Stimulated activated CD4-positive, alpha-beta T cell treated with anti-CD3 and anti-CD28 coated beads, Interleukin-12 subunit alpha, Interleukin-12 subunit beta, amount 100 ng/mL, for 24 hours (primary cell): ENCODE results near the gene BAIAP2.

Experiments used
- DNase-seq, 2 experiments: peaks; one replicate each; pipeline ENCODE4 v3.0.0-alpha.2; 2020; ENCODE audit warnings: low read depth in 2 of 2

The BAIAP2 gene, protein sequence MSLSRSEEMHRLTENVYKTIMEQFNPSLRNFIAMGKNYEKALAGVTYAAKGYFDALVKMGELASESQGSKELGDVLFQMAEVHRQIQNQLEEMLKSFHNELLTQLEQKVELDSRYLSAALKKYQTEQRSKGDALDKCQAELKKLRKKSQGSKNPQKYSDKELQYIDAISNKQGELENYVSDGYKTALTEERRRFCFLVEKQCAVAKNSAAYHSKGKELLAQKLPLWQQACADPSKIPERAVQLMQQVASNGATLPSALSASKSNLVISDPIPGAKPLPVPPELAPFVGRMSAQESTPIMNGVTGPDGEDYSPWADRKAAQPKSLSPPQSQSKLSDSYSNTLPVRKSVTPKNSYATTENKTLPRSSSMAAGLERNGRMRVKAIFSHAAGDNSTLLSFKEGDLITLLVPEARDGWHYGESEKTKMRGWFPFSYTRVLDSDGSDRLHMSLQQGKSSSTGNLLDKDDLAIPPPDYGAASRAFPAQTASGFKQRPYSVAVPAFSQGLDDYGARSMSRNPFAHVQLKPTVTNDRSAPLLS

DNA sequence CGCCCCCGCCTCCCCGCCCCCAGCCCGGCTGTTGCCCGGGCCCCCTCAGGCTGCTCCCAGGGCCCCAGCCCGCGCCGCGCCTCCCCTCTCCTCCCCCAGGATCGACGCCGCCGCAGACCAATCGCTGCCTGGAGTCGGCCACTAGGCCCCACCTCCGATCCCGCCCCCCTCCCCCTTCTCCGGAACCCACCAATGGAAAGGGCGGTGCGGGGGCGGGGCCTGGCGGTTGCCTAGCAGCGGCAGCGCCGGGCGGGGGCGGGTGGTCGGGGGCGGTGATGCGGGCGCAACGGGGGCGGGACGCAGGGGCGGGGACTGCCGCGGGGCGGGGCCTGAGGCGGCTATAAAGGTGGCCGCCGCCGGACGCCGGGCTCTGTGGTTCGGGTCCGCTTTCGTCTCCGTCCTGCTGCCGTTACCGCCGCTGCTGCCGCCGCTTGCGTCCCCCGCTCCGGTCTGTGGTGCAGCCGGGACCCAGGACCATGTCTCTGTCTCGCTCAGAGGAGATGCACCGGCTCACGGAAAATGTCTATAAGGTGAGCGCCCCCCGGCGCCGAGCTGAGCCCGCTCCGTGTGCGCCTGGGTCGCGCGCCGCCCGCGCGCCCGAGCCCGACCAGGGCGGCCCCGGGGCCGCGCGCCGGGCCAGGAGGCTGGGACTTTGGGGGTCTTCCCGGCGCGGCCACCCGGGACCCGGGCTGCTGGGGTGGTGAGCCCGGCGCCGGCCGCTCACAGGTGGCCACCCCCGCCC, at the start of gene BAIAP2:
TSS of gene BAIAP2 (plus strand) at position 373 of the 742 bp plus-strand sequence. CDS start at position 477, 104 bp downstream.
- peak; percentile 92 to 98 for DNase-seq

DNA sequence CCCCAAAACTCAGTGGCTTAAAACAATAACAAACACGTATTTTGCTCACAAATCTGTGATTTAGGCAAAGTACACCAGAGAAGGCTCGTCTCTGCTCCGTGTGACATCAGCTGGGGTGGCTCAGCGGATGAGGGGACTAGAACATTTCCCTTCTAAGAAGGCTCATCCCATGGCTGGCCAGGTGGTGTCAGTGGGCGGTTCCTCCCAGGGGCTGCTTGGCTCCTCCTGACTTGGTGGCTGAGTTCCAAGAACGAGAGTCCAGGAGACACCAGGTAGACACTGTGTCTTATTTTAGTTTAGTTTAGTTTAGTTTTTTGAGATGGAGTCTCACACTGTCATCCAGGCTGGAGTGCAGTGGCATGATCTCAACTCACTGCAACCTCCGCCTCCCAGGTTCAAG, 48.9 kb upstream of the BAIAP2 start:
- DNase-seq, result no peak

DNA sequence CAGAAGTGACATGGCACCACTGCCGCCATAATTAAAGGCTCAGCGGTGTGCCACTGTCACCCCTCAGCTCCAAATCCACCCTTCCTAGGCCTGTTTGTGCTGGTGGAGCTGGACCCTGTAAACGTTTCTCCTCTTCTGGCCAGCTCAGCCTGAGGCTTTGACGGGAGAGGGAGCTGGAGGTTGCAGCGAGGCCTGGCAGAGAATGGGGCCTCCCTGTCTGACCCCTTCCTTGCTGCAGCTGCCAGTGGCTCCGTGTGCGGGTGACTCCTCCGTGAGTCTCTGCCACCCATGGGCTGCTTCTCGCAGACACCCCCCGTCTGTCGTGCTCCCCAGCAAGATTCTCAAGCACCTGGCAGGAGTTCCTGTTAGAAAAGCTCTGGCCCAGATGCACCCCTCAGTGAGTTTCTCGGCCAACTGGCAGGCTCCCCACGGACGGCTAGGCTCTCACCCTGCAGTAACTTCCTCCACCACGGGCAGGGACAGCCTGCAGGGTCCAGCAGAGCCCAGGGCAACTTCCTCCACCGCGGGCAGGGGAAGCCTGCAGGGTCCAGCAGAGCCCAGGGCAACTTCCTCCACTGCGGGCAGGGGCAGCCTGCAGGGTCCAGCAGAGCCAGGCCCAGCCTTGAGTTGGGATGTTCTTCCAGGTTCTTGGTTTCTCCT, 48.0 kb upstream of the BAIAP2 start:
- DNase-seq, result no peak

DNA sequence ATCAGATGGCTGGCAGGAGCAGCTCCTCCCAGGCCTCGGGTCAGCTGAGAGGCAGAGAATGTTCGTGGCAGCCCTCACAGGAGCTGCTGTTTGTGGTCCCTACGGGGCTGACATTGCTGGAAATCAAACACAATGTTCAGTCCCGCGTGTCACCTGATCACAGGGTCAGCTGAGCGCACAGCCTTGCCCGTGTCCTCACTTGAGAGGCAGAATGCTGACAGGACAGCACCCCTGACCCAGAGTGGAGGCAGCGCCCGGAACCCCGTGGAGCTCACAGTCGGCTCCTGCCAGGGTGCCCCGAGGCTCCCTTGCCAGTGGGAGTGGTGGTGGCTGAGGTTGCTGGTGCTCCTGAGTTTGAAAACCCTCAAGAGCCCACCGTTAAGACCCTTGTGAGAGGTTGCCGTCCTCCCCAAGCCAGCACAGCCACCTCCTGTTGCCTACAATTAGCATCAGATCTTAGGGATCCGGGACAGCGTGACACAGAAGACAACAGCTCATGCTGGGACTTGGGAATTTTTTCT, 47.0 kb upstream of the BAIAP2 start:
- DNase-seq, result no peak

DNA sequence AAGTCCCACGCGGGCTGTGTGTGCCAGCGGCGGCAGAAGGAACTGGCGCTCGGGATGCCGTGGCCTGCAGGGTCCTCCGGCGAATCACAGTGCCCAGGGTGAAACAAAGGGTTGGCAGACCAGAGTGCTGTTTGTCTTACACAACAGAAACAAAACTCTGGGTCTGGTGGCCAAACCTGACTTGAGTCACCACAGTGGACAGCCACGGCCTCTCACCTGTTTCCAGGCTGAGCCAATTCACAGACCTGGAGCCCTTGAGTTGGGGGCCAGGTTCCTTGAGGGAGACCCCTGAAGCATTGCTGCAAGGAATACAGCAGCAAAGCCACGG, 45.4 kb upstream of the BAIAP2 start:
- DNase-seq, result no peak

DNA sequence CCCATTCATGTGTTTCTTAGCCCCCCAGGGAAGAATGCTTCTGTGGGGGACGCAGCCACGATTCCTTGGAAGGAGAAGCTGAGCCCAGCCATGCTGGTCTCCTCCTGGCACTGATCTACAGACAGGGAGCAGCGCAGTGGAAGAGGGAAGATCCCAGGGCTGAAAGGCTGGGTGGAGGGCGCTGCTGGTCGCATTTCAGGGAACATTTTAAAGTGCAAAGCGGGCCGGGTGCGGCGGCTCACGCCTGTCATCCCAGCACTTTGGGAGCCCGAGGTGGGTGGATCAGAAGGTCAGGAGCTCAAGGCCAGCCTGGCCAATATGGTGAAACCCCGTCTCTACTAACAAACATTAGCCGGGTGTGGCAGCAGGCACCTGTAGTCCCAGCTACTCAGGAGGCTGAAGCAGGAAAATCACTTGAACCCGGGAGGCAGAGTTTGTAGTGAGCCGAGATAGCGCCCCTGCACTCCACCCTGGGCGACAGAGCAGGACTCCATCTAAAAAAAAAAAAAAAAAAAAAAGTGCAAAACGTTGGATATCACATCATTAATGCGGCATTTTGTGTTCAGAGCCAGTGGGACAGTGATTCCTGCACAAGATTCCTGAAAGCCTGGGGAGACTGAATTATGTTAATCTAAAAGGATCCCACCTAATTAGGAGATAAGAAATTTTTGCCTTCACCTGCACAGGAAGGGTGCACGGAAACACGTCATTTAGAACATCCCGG, 43.9 kb upstream of the BAIAP2 start:
- no peak for DNase-seq

DNA sequence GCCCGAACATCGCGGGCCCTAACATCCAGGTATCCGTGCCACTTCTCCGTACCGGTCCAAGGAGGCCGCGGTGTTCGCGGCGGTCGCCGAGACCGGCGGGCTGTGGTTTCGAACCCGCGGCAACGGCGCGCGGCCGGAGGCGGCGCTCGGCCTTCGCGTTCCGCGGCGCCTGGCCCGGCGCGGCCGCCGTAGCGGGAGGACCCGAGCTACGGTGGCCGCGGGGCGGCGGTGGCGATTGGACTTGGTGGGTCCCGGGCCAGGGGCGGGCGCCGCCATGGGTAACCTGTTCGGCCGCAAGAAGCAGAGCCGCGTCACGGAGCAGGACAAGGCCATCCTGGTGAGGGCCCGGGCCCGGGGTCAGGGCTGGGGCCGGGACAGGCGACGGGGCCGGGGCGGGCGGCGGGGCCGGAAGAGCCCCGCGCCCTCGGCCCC, 43.3 kb upstream of the BAIAP2 start, which contains the start of gene CHMP6:
TSS of gene CHMP6 (plus strand) at position 197 of the 432 bp plus-strand sequence. CDS start at position 275, 78 bp downstream.
- DNase-seq, result peak; percentile 48 to 59

DNA sequence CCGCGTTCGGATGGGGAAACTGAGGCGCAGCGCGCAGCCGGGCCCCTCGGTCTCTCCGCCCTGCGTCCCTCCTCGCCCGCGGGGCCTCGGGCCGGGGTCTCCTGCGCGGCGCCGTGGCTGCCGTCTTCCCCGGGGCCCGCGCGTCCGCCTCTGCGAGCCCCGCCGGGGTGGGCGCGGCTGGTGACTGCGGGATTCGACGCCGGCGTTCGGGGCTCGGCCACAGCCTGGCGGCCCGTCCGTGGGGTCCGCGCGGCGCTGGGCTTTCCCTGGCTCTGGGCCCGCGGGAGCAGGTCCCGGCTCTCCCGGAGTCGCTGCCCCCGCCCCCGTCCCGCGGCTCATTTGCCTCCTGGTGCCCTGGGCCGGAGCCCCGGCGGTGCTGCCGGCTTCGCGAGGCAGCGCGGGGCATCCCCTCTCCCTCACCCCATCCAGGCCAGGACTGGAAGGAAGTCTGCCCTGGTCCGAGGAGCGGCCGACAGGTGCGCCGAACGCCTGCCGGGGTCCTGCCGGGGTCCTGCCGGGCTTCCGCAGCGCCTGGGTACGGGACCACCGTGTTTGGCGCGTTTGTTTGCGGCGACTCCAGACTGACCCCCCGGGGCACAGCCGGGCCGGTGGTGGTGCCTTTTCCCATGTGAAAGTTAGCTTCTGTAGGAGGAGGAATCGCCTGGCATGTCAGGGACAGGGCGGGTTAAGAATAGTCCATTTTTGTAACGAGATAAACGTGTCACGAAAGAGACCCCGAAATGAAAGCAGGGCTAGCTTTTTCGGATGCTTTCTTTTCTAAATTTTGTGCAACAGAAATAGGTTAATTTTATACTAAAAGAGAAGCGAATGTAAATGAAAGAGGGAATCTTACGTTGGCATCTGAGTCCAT, 42.6 kb upstream of the BAIAP2 start:
- no peak for DNase-seq

DNA sequence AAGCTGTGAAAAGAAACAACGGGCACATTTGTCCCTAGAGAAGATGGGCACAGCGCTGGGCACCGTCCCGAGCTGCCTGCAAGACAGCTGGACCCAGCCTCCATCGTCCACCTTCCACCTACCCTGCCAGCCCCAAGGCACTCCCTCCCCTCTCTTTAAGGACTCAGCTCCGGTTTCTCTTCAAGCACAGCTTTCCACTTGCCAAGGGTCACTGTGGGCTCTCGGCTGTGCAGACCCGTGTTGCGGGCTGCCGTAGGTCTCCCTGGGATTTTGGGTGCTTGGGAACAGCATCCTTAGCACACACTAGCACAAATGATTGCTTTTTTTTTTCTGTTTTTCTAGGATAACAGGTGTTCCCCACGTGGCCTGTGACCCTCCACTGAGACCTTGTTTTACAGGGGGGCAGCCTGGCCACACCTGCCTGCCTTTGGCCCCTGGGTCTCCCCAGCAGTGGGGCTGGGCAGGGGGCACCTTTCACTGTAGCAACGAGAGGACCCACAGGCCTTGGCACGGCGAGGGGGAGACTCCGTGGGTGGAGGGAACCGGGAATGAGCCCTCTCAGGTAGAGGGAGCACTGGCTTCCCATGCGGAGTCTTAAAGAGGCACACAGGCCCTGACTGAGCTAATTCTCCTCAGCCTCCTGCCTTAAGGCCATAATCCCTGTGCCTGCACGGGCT, 41.9 kb upstream of the BAIAP2 start:
- no peak for DNase-seq

DNA sequence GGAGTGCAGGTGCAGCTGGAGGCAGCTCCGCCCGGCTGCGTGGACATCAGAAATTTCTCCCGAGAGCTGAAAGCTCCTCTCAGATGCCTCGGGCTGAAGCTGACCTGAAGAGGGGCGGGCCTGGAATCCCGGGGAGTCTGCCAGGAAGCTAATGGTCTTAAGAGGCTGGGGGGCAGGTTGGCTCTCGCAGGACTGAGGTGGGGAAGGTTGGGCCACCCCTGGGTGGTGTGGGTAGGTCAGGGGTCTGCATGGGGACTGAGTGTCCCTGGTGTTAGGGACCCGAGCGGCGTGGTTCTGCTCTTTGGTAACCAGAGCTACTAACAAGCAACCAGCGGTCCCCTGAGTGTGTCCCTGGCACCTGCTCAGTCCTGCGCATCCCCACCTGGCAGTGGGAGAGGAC, 39.8 kb upstream of the BAIAP2 start:
- no peak for DNase-seq

DNA sequence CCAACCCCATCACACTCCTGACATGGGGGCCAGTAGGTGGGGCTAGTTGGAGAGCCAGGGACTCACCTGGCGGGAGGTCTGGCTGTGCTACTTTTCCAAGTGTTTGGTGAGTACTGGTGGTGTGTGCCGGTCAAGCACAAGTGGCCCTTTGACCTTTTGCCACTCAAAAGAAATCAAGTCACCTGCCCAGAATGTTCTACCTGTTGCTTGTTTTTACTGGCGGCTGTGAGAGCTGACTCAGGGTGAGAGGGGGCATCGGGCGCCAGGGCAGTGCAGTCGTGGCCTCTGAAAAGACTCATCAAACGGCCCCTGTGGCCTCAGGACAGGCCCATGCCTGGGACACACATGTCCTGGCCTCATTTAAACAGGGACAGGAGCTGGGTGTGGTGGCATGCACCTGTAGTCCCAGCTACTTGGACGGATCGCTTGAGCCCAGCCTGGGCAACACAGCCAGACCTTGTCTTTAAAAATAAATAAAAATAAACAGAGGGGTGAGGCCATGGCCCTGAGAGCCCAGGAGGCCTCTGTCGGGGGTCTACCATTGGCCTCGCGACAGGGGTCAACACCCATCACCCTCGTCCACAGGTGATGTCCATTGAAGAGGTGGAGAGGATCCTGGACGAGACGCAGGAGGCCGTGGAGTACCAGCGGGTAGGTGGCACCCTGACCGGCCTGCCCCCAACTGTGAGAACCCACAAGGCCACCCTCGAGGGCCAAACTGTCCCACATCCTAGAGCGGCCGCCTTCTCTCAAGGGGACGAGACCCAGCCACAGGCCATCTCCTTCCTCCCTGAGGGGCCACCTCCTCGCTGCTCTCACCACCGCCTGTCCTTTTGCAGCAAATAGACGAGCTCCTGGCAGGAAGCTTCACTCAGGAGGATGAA, 38.3 kb upstream of the BAIAP2 start:
- no peak for DNase-seq

DNA sequence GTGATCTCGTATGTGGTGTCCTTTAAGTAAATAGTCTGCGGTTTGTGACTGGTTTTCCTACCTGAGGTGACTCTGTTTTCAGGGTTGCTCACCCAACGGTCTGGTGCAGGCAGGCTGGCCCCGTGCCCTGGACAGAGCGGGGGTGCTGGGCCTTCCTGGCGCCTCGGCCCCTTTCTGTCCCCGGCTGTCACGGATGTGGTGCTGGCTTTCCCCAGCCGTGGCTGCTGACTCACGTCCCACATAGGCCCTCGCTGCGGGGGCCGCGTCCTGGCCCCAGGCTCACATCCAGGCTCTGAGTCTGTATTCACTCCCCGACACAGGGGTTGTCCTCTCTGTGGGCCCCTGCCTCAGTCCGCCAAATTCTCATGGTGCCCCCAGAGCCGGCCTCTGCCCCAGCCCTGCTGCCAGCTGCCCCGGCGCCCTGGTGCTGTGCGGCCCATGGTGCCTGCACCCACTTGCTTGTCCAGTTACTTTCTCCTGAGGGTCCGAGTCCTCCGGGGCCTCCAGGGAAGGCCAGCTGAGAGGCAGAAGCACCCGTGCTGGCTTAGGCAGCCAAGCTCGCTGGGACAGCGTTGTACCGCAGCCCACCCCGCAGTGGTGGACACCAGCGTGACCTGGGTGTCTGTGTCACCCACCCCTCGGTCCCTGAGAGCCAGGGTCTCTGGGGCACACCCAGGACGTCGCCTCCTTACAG, 37.4 kb upstream of the BAIAP2 start:
- DNase-seq, result no peak

DNA sequence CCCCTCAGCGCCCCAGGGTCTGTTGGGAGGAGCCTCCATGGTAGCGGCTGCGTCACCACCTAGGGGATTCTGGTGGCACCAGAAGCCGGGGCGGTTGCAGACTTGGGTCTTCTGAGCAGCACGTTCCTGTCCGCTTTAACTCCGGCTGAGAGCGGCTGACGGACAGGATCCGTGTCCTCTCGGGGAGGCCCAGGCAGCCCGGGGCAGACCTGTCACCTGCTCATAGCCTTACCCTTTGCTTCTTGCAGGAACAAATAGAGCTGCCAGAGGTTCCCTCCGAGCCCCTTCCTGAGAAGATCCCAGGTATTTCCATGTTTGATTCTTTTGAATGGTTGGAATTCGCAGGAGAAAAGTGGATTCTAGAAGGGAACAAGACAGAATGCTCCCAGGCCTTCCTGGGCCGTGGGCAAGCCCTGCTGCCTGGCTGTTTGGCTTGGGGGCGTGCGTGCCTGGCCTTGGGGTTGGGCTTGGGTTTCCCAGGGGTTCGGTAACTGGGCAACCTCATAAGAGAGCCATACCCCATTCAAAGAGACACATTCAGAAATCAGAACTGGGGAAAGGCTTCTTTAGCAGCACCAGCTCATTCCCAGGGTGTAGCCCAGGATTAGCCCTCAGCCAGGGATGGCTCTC, 36.7 kb upstream of the BAIAP2 start:
- DNase-seq, result no peak

DNA sequence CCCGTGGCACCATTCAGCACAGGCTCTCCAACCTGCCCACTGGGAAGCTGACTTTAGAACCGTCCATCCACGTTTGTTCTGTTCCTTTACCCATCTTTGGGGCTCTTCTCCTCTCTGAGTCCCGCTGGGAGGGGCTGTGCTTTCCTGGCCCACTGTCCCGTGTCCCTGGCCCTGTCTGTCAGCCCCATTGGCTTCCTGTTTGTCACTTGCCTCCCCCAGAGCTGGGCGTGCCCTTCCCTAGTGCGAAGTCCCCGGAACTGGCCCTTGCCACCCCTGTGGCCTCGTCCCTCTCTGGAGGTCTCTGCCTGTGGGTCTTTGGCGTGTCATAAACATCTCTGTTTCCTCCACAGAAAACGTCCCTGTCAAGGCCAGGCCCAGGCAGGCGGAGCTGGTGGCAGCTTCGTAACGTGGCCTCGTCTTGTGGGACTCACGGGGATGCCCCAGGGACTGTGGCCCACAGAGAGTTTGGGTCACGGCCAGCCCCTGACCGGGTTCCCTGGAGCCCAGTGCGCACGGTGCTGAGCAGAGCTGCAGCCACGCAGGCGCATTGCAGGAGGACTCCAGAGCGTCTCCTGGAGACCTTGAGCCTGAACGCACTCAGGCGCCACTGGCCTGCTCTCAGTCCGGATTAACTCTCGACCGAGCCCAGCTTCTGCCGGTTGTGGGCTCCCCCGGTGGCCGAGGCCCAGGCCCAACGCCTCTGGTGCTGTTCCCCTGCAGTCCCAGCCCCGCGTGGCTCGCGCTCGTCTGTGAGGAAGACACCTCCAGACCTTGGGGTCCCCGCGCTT, 36.0 kb upstream of the BAIAP2 start:
- DNase-seq, result no peak

DNA sequence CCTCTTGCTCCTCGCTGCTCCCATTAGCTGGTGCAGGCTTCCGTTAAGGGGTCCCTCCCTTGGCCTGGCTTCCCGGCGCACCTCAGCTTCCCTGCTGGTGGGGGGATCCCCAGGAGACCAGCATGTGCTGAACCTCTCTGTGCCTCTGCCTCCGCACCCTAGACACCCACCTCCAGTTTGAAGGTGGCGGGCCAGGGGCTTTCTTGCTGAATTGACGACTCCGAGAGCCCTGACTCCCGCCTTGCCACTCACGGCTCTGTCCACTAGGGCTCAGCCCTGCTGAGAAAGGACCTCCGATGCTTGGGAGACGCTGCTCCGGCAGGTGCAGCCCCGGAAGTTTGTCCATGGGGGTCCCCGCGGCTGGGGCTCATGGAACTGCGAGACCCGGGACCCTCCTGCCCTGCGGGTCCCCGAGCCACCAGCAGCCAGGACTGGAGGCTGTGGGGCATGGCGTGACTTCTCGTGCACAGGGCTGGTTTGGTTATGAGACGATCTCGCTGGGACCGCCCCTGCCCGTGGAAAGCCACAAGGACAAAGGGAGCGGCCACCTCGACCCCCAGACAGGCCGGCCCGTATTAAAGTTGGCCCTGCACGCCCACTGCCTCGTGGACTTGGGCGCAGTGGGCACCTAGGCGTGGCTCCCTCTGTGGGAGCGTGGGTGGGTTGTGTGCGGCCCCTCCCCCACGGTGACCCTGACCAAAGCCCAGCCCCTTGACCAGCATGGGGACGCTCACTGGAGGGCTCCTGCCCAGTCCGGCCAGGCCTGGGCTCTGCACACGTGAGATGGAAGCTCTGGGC, 35.2 kb upstream of the BAIAP2 start:
- DNase-seq, result no peak

DNA sequence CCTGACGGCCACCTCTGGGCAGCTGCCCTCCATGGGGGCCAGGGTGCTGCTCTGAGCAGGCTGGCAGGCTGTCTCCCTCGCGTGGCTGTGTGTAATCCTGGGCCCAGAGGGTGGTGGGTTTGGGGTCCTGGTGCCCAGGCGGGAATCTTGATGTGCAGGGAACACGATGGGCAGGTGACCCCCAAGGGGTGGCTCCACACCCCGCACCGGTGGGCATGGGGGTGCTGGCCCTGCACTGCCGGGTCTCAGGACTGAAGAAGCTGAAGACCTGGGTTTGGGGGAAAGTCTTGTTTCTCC, 34.7 kb upstream of the BAIAP2 start:
- DNase-seq, result no peak
